GM12872 (cell line): Measurements from ENCODE around the gene UGT3A2.

Experiments used
- CTCF ChIP-seq: IDR thresholded peaks from 3 replicates; pipeline ENCODE4 v1.5.1; 2011; ENCODE audit warnings: low read depth, mild to moderate bottlenecking, low read length, moderate library complexity; ENCODE audit not compliant: insufficient read depth

The UGT3A2 gene

GRCh38 chr5:36059571-36060419, 6.9 kb downstream of the UGT3A2 start:
- TF ChIP-seq CTCF, result no peak

GRCh38 chr5:36058776-36059175, 7.9 kb downstream of the UGT3A2 start:
- no peak for TF ChIP-seq CTCF

GRCh38 chr5:36057386-36057785, 9.3 kb downstream of the UGT3A2 start:
- no peak for TF ChIP-seq CTCF

GRCh38 chr5:36056422-36056821, 10.3 kb downstream of the UGT3A2 start:
- TF ChIP-seq CTCF, result no peak

GRCh38 chr5:36055984-36056383, 10.7 kb downstream of the UGT3A2 start:
- no peak for TF ChIP-seq CTCF

- TF ChIP-seq CTCF, result no peak
Measured at GRCh38 chr5:36054647-36055046, 12.0 kb downstream of the UGT3A2 start.

- TF ChIP-seq CTCF, result no peak
Measured at GRCh38 chr5:36052538-36052937, 14.1 kb downstream of the UGT3A2 start.
